NCI-H748 (cell line): ENCODE results near the gene WNT7A.
A peak's percentile ranks its signal among the peaks of the same experiment; 100 is the strongest.

Source experiments
- DNase-seq: peaks from one replicate; lab custom pipeline; 2025; ENCODE audit not compliant: unreplicated experiment; lab: John Stamatoyannopoulos, UW

The WNT7A gene

GRCh38 chr3:13885704-13886010 is 5.8 kb upstream of the WNT7A start:
- no peak for DNase-seq

DNA sequence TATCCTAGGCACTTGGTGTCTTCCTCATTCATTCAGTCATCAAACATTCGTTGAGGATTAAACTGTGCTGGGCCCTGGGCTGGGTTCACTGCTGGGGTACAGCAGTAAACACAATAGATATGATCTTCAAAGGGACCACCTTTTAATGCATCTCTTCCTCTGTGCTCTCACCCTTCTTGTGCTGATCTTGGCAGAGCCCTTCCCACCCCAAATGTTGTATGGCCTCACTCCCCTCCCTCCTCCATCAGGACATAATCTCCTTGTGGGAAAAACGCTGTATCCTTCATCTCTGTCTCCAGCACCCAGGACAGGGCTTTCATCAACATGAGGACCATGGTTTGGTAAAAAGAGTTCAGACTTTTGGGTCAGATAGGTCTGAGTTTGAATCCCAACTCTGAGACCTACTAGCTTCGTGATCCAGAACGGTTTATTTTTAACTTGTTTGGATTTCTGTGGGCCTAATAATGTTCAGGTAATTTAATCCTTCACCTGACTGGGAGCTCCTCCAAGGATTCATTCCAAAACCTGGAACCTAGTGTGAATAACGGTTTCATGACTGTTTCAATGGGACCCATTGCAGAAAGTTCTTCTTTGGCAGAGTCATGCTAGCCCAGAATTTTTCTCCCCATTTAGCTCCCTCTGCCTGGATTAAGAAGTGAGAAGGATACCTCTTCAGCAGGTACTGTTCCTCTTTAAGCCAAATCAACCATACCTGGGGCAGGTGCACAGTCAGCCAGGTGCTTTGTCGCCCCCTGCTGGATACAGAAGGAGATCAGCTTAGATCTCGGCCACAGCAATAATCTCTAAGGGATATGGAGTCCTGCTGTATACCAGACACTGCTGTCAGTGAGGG is 5.2 kb upstream of the WNT7A start:
- peak; percentile 65 for DNase-seq

DNA sequence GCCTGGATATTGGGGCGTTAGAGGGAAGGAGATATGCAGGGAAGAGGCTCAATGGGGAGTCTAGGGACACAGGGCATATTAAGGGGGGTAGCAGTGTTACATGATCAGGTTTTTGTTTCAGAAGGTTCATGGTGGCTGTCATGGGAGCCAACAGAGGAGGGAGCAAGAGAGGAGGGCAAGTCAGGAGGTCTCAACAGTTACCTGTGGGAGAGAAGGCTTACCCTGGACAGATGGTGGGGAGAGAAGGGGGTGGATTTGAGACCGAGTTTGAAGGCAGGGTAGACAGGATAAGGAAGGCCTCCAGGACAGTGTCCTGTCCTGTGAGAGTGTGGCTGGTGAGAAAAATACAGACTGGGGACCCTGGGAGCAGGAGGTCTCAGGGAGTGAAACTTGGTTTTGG is 3.8 kb upstream of the WNT7A start:
- DNase-seq = no peak

GRCh38 chr3:13882876-13883275 is 3.0 kb upstream of the WNT7A start:
- DNase-seq = no peak

DNA sequence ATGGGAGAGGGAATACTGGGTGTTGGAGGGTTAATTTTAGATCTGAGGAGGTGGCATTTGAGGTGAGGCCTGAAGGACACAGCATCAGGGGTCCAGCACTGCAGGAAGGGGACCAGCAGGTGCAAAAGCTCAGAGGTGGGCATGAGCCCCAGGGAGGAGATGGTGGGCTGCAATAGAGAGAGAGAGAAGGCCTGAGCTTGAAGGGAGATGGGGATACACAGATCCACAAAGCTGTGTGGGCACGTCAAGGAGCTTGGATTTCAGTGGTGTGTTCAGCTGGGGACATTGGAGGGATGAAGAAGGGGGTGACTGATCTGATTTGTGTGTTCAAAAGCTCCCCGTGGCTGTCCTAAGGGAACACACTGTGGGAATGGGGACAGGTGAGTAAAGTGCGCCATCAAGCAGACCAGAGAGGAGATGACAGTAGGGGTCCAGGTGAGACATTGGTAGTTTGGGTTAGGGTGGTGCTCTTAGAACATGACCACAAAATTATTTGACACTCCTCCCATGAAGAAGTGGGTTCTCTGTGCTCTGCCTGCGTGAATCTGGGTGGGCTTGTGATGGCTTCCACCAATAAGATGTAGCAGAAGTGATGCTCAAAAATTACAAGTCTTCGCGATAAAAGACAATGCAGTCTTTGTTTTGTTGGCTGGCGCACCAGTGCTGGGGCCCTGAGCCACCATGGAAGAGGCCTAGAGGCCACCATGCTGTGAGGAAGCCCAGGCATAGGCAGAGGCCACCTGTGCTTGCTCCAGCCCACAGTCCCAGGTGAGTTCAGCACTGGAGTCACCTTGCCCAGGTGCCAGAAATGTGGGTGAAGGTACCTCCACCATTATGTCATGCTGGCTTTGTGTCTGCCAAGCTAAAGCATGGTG is 1.9 kb upstream of the WNT7A start:
- DNase-seq = no peak

DNA sequence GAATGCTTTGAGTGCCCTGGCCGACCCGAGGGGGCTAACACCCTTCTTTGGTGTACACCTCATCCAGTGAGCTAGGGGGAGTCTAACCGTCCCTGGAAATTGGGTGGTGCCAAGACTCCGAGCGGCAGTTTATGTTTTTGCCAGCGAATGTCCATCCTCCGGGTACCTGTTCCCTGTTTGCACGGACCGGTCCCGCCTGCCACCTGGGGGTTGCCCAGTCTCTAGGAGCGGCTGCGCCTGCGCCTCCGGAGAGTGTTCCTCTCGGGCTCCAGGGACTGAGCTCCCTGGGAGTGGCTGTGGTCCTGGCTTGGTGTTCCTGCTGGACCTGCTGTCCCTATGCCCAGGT is 913 bp upstream of the WNT7A start:
- DNase-seq = peak; percentile 30

DNA sequence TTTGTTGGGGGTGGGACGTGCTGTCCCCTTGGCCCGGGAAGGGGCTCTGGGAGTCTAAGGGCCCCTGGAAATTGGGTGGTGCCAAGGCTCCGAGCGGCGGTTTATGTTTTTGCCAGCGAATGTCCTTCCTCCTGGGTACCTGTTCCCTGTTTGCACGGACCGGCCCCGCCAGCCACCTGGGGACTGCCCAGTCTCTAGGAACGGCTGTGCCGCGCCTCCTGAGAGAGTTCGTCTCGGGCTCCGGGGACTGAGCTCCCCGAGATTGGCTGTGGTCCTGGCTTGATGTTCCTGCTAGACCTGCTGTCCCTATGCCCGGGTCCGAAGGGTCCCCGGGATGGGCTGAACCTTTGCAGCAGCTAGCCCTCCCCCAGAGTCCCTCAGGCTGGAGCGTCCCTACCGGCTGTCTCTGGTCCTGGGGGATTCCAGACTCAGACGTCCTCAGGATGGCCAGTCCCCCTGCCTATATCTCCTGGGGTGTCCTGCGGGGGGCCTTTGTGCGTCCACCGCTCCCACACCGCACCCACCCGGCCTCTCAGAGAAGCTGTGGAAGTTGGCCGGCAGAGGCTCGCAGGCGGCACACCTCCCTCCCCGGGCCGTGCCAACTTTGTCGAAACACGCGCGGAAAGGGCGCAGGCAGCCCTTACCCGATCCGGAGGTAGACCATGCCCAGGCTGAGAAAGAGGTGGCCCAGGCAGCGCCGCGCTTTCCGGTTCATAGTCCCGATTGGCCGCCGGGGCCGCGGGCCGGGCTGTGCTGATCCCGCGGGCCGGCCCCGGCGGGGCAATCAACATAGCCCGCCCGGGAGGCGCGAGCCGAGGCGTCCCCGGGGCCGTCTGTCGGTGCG is 547 bp downstream of the WNT7A start:
- DNase-seq = peak; percentile 43

GRCh38 chr3:13878281-13879101 is 1.4 kb downstream of the WNT7A start:
- peak; percentile 43 for DNase-seq

DNA sequence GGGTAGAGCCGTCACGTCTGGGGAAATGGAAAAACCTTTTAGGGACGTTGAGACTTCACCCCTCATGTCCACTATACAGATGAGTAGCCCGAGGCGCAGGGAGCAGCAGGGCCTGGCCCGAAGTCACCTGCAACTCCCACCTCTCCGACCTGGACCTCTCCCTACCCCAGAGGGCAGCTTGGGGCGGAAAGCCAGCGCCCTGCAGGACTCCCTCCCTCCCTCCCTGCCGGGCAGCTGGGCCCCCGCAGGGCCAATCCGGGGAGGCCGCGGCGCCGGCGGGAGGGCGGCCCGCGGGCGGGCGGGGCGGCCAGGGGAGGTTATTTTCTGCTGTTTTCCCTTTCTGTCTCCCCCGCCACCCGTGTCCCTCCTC is 2.0 kb downstream of the WNT7A start:
- no peak for DNase-seq

DNA sequence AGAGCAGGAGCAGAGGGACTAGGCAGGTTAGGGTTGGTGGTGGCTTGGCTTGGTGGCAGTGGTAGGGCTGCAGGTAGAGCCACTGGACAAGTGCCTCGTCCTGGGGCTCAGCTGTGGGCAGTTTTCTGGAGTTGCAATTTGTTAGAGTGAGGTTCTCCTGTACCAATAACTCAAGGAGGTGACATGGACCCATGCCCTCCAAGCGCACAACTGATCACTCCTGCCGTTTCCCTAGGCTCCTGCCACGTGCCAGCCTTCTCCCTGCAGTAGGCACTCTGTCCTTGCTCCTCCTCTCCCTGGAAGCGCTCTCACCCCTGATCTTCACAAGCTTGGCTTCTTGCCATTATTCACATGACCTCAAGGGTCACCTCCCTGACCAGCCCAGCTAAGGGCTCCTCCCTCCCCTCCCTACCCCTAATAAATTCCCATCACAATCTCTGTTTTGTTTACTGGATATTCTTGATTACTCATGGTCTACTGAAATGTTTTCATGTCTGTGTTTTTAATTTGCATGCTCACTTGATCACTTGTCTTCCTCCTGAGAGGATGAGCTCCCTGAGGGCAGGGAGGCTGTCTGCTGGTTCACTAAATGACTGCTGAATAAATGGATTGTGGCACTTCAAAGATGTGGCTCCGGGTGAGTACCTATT is 3.3 kb downstream of the WNT7A start:
- DNase-seq = peak; percentile 2

- DNase-seq = no peak
These were observed 5.0 kb downstream of the WNT7A start for GRCh38 chr3:13874891-13875290.

DNA sequence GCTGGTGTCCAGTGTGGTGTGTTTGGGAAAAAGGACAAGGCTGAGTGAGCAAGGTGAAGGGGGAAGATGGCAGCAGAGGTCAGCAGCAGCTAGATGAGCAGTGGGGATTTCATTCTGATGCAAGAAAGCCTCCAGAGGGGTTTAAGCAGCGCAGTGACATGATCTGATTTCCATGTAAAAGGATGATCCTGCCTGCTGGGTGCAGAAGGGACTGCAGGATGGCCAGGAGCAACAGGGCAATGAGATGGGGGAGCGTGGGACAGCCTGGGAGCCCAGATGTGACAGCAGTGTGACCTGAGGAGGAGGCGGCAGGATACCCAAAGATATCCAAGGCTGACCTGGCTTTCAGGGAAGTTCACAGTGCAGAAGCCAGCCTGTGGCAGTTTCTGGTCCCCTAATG is 6.1 kb downstream of the WNT7A start:
- no peak for DNase-seq

DNA sequence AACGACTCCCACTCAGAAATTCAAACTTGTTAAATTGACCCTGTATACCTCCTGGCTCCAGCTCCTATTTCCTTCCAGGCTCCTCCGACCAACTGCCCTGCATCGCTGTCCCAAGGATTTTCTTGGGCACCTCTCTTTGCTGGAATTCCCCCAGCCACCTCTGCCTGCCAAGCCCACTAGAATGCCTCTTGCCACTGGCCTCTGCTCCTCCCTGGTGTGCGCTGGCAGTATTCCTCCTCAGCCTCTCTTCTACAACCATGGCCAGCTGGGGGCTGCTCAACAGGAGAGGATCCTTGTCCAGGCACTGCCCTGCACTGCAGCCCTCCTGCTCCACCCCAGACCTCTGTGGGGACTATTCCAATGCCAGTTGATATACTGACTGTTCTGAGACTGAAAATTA is 7.4 kb downstream of the WNT7A start:
- no peak for DNase-seq

DNA sequence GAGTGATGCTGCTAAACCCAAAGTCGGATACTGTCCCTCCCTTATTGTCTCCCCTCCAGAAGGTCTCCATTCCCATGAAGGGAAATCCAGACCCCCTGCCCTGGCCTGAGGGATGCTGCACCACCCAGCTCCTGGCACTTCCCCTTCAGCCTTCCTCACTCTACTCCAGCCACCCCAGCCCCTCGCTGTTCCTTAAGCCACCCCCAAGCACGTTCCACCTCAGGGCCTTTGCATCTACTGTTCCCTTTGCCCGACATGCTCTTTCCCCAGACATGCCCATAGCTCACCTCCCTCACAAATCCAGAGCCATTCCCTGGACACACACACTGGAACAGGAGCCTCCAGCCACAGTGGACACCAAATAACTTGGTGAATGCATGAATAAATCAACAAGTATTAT is 8.1 kb downstream of the WNT7A start:
- no peak for DNase-seq

DNA sequence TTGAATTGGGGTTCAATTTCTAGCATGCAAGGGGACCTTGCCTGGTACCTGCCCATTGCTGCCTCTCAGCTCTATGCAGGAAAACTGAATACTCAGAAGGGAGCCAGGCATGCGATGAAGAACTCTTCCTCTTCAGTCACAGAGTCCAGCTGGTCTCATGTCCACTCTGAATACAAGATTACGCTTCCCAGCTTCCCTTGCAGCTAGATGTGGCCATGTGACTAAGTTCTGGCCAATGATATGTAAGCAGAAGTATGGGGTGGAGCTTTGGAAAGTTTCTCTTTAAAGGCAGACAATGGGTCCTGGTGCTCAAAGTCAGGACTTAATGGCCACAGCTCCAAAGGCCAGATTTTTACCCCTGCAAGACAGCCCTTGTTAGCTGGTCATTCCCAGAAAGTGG is 9.0 kb downstream of the WNT7A start:
- DNase-seq = no peak

DNA sequence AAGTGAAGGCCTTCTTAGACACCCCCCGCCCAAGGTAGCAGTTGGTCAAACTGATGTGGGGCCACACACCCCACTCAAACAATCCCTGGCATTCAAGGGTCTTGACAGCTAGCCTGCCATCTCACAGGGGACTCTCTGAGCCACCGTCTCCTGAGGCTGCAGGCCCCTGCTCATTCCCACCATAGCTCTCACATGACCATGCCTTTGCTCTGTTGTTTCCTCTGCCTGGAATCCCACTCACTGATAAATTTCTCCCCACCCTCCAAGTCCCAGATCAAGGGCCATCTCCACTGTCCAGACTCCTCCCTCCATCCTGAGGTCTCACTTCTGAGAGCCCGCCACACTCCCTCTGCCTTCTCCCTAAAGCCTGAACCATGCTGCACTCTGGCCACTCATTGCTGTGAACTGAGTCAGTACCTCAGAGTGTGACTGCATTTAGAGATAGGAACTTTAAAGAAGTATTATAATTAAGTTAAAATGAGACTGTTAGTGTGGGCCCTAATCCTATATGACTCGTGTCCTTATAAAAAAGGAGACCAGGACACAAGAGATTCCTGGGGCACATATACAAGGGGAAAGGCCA is 10.0 kb downstream of the WNT7A start:
- no peak for DNase-seq

GRCh38 chr3:13868844-13869724 is 10.8 kb downstream of the WNT7A start:
- no peak for DNase-seq

DNA sequence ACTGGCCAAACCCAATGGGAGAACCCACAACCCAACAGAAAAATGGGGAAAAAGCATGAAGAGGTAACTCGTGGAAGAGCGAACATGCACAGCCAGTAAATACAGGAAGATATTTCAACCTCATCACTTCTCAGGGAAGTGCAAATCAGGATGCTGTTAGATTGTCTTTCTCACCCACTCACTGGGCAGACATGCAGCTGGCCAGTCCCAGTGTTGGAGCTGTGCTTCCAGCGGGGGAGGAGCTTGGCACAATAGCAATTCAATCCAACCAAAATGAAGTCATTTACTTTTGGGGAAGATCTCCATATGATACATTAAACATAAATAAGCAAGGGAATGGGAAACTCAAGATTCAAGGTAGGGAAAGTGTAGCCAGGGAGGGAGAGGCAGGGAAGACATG is 12.1 kb downstream of the WNT7A start:
- no peak for DNase-seq
